ENCODE results near the gene CAB39.

CAB39 gene

GRCh38 chr2:230758566-230759480, 46.2 kb downstream of the CAB39 start:
- DNase-seq = no peak

- DNase-seq = no peak
Observed at GRCh38 chr2:230759481-230760167, 47.0 kb downstream of the CAB39 start.

GRCh38 chr2:230761704-230762103, 49.1 kb downstream of the CAB39 start:
- no peak for DNase-seq

- DNase-seq = no peak
Observed at GRCh38 chr2:230762317-230762896, 49.8 kb downstream of the CAB39 start.

- DNase-seq = no peak
Observed at GRCh38 chr2:230764346-230764745, 51.7 kb downstream of the CAB39 start.

GRCh38 chr2:230765611-230766300, 53.1 kb downstream of the CAB39 start:
- no peak for DNase-seq

GRCh38 chr2:230767862-230768388, 55.3 kb downstream of the CAB39 start:
- DNase-seq = no peak

GRCh38 chr2:230770804-230771203, 58.2 kb downstream of the CAB39 start:
- DNase-seq = no peak

GRCh38 chr2:230772156-230772555, 59.5 kb downstream of the CAB39 start:
- no peak for DNase-seq

- no peak for DNase-seq
Observed at GRCh38 chr2:230773039-230773773, 60.6 kb downstream of the CAB39 start.

- DNase-seq = no peak
Observed at GRCh38 chr2:230774348-230774951, 61.8 kb downstream of the CAB39 start.

- DNase-seq = no peak
Observed at GRCh38 chr2:230775737-230776136, 63.1 kb downstream of the CAB39 start.

GRCh38 chr2:230777721-230778120, 65.1 kb downstream of the CAB39 start:
- no peak for DNase-seq

GRCh38 chr2:230778350-230779063, 65.9 kb downstream of the CAB39 start:
- no peak for DNase-seq

GRCh38 chr2:230779126-230779525, 66.5 kb downstream of the CAB39 start:
- no peak for DNase-seq

- no peak for DNase-seq
Observed at GRCh38 chr2:230779607-230780006, 67.0 kb downstream of the CAB39 start.

- no peak for DNase-seq
Observed at GRCh38 chr2:230781130-230781797, 68.6 kb downstream of the CAB39 start.

- no peak for DNase-seq
Observed at GRCh38 chr2:230783101-230783500, 70.5 kb downstream of the CAB39 start.

GRCh38 chr2:230784795-230785194, 72.2 kb downstream of the CAB39 start:
- no peak for DNase-seq

- no peak for DNase-seq
Observed at GRCh38 chr2:230785346-230785745, 72.7 kb downstream of the CAB39 start.

Measured in CD4-positive, alpha-beta T cell treated with Interleukin-15 for 1 hour (primary cell).